CD14-positive monocyte (primary cell): ENCODE data around the gene PCGF3. TPM values are rescaled to one million over a fixed set of nuclear protein-coding genes. Genes with fewer than 3 reads are reported as not detected.

Source experiments
- DNase-seq, 3 donors: peaks; one replicate each; pipeline ENCODE4 v3.0.0-alpha.2; 2011 to 2022
- H2AFZ ChIP-seq: 2 replicates; pipeline ENCODE4 v1.6.0; 2012; ENCODE audit warnings: mild to moderate bottlenecking, low read depth, low read length, inconsistent platforms; ENCODE audit not compliant: insufficient read depth, poor library complexity, severe bottlenecking
- H3K27ac ChIP-seq, 2 donors: 1 replicate in 1 of 2; 2 replicates in 1 of 2; pipeline ENCODE4 v1.5.1; 2012 to 2013; ENCODE audit warnings: low read length in 2 of 2, control low read depth in 1 of 2, inconsistent platforms in 1 of 2, low read depth in 1 of 2, mild to moderate bottlenecking in 1 of 2
- H3K27me3 ChIP-seq, 2 donors: one replicate each; pipeline versions ENCODE4 v1.6.0 to v1.6.1; 2011 to 2013; ENCODE audit warnings: low read length in 2 of 2; ENCODE audit not compliant: control insufficient read depth in 2 of 2, insufficient read depth in 2 of 2
- H3K36me3 ChIP-seq, 2 donors: replicated peaks in 1 of 2; 1 replicate in 1 of 2; 2 replicates in 1 of 2; pipeline versions ENCODE4 v1.5.1 to v1.6.1; 2012 to 2013; ENCODE audit warnings: low read length in 2 of 2, control low read depth in 1 of 2, inconsistent platforms in 1 of 2, mild to moderate bottlenecking in 1 of 2; ENCODE audit not compliant: insufficient read depth in 2 of 2, control insufficient read depth in 1 of 2
- H3K4me1 ChIP-seq, 2 donors: 1 replicate in 1 of 2; 2 replicates in 1 of 2; pipeline versions ENCODE4 v1.5.1 to v1.6.1; 2012 to 2013; ENCODE audit warnings: low read length in 2 of 2, control low read depth in 1 of 2, inconsistent platforms in 1 of 2, mild to moderate bottlenecking in 1 of 2, moderate library complexity in 1 of 2; ENCODE audit not compliant: insufficient read depth in 2 of 2, control insufficient read depth in 1 of 2
- H3K4me2 ChIP-seq: replicated peaks from 2 replicates; pipeline ENCODE3; 2012; ENCODE audit warnings: low read length, moderate library complexity, mild to moderate bottlenecking; ENCODE audit not compliant: poor library complexity, severe bottlenecking; ENCODE audit errors: extremely low read depth
- H3K4me3 ChIP-seq, 3 experiments: fragments of 200-600 bp in 1 of 3; sonication (generic) in 1 of 3; replicated peaks in 1 of 3; 1 replicate in 2 of 3; 2 replicates in 1 of 3; pipeline ENCODE4 v1.5.1; 2011 to 2013; ENCODE audit warnings: low read length in 3 of 3, mild to moderate bottlenecking in 3 of 3, control low read depth in 2 of 3, low read depth in 2 of 3, inconsistent platforms in 1 of 3, moderate library complexity in 1 of 3
- H3K79me2 ChIP-seq: 2 replicates; pipeline ENCODE4 v1.6.0; 2012; ENCODE audit warnings: mild to moderate bottlenecking, control low read depth, inconsistent platforms, low read length, moderate library complexity; ENCODE audit not compliant: insufficient read depth
- H3K9ac ChIP-seq: 2 replicates; pipeline ENCODE4 v1.6.0; 2017; ENCODE audit warnings: low read length, mild to moderate bottlenecking; ENCODE audit not compliant: insufficient read depth, poor library complexity, severe bottlenecking
- H3K9me3 ChIP-seq, 2 donors: replicated peaks in 1 of 2; 1 replicate in 1 of 2; 2 replicates in 1 of 2; pipeline versions ENCODE4 v1.5.1 to v1.6.1; 2012 to 2013; ENCODE audit warnings: low read length in 2 of 2, control low read depth in 1 of 2; ENCODE audit not compliant: control insufficient read depth in 1 of 2, insufficient read depth in 1 of 2
- H4K20me1 ChIP-seq: 2 replicates; pipeline ENCODE4 v1.6.0; 2012; ENCODE audit warnings: mild to moderate bottlenecking, low read length, control low read depth, moderate library complexity; ENCODE audit not compliant: insufficient read depth
- H3K27ac Mint-ChIP-seq, 7 donors: one replicate each; pipeline ENCODE4 v1.8.0; 2020; ENCODE audit warnings: mild to moderate bottlenecking in 7 of 7, mixed read lengths in 7 of 7, moderate library complexity in 6 of 7, inconsistent platforms in 2 of 7
- H3K27me3 Mint-ChIP-seq, 3 donors: one replicate each; pipeline ENCODE4 v1.8.0; 2021 to 2022; ENCODE audit warnings: low read depth in 3 of 3, mild to moderate bottlenecking in 3 of 3, mixed read lengths in 3 of 3, moderate library complexity in 3 of 3, inconsistent platforms in 1 of 3
- H3K36me3 Mint-ChIP-seq, 2 donors: one replicate each; pipeline ENCODE4 v1.8.0; 2020; ENCODE audit warnings: mixed read lengths in 2 of 2, inconsistent platforms in 1 of 2, mild to moderate bottlenecking in 1 of 2
- H3K4me1 Mint-ChIP-seq: one replicate; pipeline ENCODE4 v1.8.0; 2020; ENCODE audit warnings: mild to moderate bottlenecking, mixed read lengths
- H3K4me3 Mint-ChIP-seq, 2 donors: one replicate each; pipeline ENCODE4 v1.8.0; 2020; ENCODE audit warnings: mild to moderate bottlenecking in 2 of 2, mixed read lengths in 2 of 2, moderate library complexity in 1 of 2
- H3K9me3 Mint-ChIP-seq, 7 donors: one replicate each; pipeline ENCODE4 v1.8.0; 2020 to 2022; ENCODE audit warnings: mixed read lengths in 7 of 7, mild to moderate bottlenecking in 6 of 7, moderate library complexity in 6 of 7, inconsistent platforms in 2 of 7
- WGBS: methylation state at CpG from one replicate; pipeline ENCODE4 v1.1.5; 2013; ENCODE audit warnings: missing lambda C conversion rate; ENCODE audit not compliant: insufficient coverage; 5-methylcytosine and 5-hydroxymethylcytosine counted together
- intact Hi-C, 2 donors: fragments of 100-400 bp; cut with micrococcal nuclease; formaldehyde crosslinking; loops; one replicate each; pipeline versions ENCODE4 v1.15.0 to v1.15.1; 2023
- polyA plus RNA-seq, 3 donors: library from polyadenylated mRNA; depleted of rRNA in 1 of 3; unstranded in 2 of 3; stranded (reverse) in 1 of 3; fragments of 300-500 nt in 2 of 3; fragments of >200 nt in 1 of 3; fragmentation: Illumina TruSeq in 2 of 3; gene quantifications; 1 replicate in 2 of 3; 2 replicates in 1 of 3; pipeline ENCODE4 v1.2.3, GENCODE V29; 2012 to 2021
- TF ChIP-seq, protein P1 (sequence below): fragments of 200-600 bp; IDR thresholded peaks from one replicate; pipeline ENCODE4 v1.8.0; 2022; ENCODE audit warnings: antibody characterized with exemption, mild to moderate bottlenecking

PCGF3 gene
- polyA plus RNA-seq, 3 donors, result 7.0 to 163 (median 8.3) TPM

DNA sequence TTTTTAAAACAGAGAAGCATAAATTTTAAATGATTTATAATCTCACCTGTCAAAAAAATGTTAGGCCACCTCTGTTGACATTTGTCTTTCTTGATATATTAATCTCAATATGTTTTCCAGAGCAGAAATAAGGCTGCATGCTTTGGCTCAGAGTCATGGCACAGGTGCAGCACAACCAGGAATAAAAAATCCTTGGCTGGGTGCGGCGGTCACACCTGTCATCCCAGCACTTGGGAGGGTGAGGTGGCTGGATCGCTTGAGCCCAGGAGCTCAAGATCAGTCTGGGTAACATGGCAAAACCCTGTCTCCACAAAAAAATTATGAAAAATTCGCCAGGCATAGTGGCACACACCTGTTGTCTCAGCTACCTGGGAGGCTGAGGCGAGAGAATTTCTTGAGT is 102.2 kb downstream of the PCGF3 start:
- no peak overlapping the region for H3K9ac ChIP-seq
- H3K4me2 ChIP-seq, result no peak overlapping the region
- intact Hi-C loops, result no loop called here
- Mint-ChIP-seq H3K4me3 (no peak overlapping the region), H3K9me3 (peaks cover 5 to 19% (median 11%) of the 10 kb centered on the region in 7 donors), H3K27me3 (peaks cover 20 to 45% (median 23%) of the 10 kb centered on the region in 3 donors), H3K27ac (no peak overlapping the region), H3K36me3 (no peaks in the 10 kb centered on the region), H3K4me1 (no peaks in the 10 kb centered on the region)
- no peaks in the 10 kb centered on the region for H3K79me2 ChIP-seq
- no peaks in the 10 kb centered on the region for H3K4me1 ChIP-seq
- H3K4me3 ChIP-seq, result no peak overlapping the region
- WGBS, result 100% methylated on average over 3 of the region's 5 CpGs
- H3K27me3 ChIP-seq, result peaks cover 0 to 6% of the 10 kb centered on the region in 2 donors
- no peak overlapping the region for H3K27ac ChIP-seq
- no peaks in the 10 kb centered on the region for H4K20me1 ChIP-seq
- no peak overlapping the region for H2AFZ ChIP-seq
- no peaks in the 10 kb centered on the region for H3K36me3 ChIP-seq
- H3K9me3 ChIP-seq, result peaks cover 0 to 8% of the 10 kb centered on the region in 2 donors
- no peak for DNase-seq
- TF ChIP-seq, protein P1, sequence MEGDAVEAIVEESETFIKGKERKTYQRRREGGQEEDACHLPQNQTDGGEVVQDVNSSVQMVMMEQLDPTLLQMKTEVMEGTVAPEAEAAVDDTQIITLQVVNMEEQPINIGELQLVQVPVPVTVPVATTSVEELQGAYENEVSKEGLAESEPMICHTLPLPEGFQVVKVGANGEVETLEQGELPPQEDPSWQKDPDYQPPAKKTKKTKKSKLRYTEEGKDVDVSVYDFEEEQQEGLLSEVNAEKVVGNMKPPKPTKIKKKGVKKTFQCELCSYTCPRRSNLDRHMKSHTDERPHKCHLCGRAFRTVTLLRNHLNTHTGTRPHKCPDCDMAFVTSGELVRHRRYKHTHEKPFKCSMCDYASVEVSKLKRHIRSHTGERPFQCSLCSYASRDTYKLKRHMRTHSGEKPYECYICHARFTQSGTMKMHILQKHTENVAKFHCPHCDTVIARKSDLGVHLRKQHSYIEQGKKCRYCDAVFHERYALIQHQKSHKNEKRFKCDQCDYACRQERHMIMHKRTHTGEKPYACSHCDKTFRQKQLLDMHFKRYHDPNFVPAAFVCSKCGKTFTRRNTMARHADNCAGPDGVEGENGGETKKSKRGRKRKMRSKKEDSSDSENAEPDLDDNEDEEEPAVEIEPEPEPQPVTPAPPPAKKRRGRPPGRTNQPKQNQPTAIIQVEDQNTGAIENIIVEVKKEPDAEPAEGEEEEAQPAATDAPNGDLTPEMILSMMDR, result no peak

DNA sequence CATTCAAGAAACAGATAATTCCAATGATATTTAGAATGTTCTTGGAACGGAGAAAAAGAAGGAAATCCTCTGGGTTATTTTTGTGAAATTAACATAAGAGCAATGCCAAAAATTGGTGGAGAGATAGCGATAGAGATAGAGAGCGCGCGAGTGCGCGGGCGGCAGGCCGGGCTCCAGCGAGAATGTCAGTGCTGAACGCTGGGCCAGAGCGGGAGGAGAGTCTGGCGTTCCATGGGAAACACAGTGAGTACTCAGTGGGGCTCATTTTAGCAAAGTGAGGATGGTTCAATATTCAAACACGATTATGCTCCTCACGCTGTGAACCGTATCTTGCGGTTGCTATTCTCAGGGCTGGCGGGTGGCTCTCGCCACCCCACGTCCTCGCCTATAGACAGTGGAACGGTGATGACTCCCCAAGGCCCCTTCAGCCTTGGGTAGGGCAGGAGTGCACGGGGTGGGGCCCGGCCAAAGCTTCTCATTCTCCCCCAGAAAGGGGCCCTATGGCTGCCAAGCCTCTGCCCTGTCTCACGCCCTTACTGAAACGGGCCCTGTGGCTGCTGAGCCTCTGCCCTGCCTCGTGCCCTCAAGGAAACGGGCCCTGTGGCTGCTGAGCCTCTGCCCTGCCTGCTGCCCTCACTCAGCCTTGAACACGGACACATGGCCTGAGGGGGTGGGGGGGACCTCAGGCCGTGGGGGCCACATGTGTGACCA is 103.4 kb downstream of the PCGF3 start:
- H3K4me1 ChIP-seq, result no peaks in the 10 kb centered on the region
- peaks cover 0 to 6% of the 10 kb centered on the region in 2 donors for H3K27me3 ChIP-seq
- no peaks in the 10 kb centered on the region for H3K79me2 ChIP-seq
- no peaks in the 10 kb centered on the region for H4K20me1 ChIP-seq
- Mint-ChIP-seq H3K36me3 (no peaks in the 10 kb centered on the region), H3K27me3 (peaks cover 32 to 52% (median 34%) of the 10 kb centered on the region in 3 donors), H3K4me1 (no peaks in the 10 kb centered on the region), H3K4me3 (no peak overlapping the region), H3K9me3 (peaks cover 4 to 12% (median 9%) of the 10 kb centered on the region in 7 donors), H3K27ac (no peak overlapping the region)
- DNase-seq, result no peak
- H3K36me3 ChIP-seq, result no peaks in the 10 kb centered on the region
- no peak overlapping the region for H3K4me2 ChIP-seq
- TF ChIP-seq, protein P1, result no peak
- intact Hi-C loops, result no loop called here
- no peak overlapping the region for H2AFZ ChIP-seq
- H3K4me3 ChIP-seq, result no peak overlapping the region
- WGBS, result 89% methylated on average over 28 of the region's 30 CpGs
- H3K9me3 ChIP-seq, result peaks cover 0 to 8% of the 10 kb centered on the region in 2 donors
- H3K27ac ChIP-seq, result no peak overlapping the region
- H3K9ac ChIP-seq, result no peak overlapping the region
